ENCODE measurements around the gene BTG4. TPM values are rescaled to one million over a fixed set of nuclear protein-coding genes. Genes with fewer than 3 reads are reported as not detected.

BTG4 gene
- total RNA-seq, 1 donor from 2014 or later: not detected

DNA sequence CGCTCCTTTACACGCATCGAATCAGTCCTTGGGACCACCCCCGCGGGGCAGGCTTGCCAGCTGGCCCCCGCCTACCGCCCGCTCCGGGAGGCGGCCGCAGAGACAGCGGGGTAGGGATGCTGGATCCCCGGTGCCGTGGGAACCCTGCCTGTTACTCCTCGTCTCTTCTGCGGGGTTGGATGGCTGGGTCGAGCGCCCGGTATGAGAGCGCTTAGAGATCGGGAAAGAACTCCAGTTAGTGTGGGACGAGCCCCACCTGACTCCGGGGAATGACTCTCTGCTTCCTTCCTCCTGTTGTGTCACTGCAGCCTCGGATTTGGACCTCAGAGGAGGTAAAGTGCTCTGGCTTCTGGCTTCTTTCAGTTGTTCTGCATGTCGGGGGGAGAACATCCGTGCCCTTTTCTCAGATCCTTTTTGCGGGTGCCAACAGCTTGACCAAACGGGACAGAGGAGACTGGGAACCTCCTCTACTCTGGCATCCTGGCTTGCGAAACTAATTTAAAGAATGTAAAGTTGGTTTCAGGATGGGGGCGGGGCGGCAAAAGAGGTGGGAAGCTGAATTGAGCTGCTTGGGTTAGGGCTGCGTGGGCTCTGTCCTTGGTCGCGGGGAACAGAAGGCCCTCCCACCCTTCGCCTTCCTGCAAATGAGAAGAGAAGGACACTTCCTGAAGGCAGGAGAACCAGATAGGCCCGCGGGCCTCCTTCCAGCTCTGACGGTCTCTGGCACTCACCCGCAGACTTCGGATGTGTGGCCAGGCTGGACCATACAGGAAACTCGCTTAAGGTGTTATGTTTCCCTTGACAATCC, 29.3 kb upstream of the BTG4 start:
- H3K36me3 ChIP-seq: no peaks in the 10 kb centered on the region
- H3K27ac ChIP-seq: peak overlapping the region; percentile 62
- no peaks in the 10 kb centered on the region for H3K27me3 ChIP-seq
- intact Hi-C loops (cut with DNase I): no loop called here
- H3K9me3 ChIP-seq: no peaks in the 10 kb centered on the region
- peaks cover 27% of the 10 kb centered on the region for H3K4me1 ChIP-seq
- no peak for DNase-seq (ENCODE audit: extremely low spot score in 2 of 2)
- TF ChIP-seq POLR2A (IDR thresholded peaks at IDR 0.05): peak in 1 of 2 donors; percentile 25
- peak in 1 of 2 donors; percentile 68 for TF ChIP-seq POLR2AphosphoS5 (IDR thresholded peaks at IDR 0.05; ENCODE audit: insufficient read depth in 1 of 2, low read depth in 1 of 2)
- TF ChIP-seq, protein P1, sequence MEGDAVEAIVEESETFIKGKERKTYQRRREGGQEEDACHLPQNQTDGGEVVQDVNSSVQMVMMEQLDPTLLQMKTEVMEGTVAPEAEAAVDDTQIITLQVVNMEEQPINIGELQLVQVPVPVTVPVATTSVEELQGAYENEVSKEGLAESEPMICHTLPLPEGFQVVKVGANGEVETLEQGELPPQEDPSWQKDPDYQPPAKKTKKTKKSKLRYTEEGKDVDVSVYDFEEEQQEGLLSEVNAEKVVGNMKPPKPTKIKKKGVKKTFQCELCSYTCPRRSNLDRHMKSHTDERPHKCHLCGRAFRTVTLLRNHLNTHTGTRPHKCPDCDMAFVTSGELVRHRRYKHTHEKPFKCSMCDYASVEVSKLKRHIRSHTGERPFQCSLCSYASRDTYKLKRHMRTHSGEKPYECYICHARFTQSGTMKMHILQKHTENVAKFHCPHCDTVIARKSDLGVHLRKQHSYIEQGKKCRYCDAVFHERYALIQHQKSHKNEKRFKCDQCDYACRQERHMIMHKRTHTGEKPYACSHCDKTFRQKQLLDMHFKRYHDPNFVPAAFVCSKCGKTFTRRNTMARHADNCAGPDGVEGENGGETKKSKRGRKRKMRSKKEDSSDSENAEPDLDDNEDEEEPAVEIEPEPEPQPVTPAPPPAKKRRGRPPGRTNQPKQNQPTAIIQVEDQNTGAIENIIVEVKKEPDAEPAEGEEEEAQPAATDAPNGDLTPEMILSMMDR (IDR thresholded peaks at IDR 0.05): no peak
- peak overlapping the region; percentile 65 to 83 for H3K4me3 ChIP-seq

DNA sequence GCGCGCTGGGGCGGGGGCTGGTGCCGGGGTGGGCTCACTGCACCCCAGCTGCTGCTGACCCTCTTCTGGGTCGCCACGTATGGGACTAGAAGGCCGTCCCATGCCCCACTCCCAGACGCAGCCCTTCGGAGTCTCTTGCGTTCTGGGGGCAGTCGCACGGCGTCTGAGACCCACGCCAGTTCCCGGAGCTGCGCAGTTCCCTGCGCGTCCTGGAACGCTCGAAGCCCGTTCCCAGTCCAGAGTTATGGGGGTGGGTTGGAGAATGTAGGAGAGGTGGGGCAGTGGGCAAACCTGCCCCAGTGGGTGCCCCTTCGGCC, 28.7 kb upstream of the BTG4 start:
- H3K27me3 ChIP-seq: no peaks in the 10 kb centered on the region
- H3K27ac ChIP-seq: peak overlapping the region; percentile 62
- DNase-seq (ENCODE audit: extremely low spot score in 2 of 2): no peak

DNA sequence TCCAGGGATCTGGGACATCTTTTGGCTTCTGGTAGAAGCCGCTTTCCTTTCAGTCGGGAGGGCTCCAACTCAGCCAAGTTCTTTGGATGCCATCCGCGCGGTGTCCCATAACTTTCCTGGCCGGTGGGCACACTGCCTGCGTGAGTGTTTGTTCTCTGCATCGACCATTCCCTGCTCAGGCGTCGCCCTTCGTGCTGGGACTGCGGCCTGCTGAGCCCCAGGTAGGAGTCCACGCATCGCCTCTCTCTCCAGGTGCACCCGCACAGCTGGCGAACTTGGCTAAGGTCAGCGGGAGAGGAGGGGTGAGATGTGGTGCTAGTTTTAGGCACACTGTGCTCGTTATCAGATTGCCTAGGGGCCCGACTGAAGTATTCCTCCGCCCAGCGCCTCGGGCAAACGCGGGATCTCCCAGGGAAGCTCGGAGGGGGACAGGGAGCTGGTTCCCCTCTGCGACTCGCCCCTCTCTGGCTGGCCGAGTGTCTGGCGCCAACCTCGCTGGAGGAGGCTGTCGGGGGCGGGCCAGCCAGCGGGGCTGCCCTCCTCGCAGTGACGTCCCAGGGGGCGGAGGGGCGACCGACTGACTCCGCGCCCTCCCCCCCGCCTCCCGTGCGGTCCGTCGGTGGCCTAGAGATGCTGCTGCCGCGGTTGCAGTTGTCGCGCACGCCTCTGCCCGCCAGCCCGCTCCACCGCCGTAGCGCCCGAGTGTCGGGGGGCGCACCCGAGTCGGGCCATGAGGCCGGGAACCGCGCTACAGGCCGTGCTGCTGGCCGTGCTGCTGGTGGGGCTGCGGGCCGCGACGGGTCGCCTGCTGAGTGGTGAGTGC, 28.1 kb upstream of the BTG4 start, which contains the start of gene LAYN:
TSS of gene LAYN (plus strand) at position 607 of the 823 bp plus-strand sequence. CDS start at position 731, 124 bp downstream.
- TF ChIP-seq POLR2A (IDR thresholded peaks at IDR 0.05) (peak in 1 of 2 donors; percentile 18), POLR2AphosphoS5 (IDR thresholded peaks at IDR 0.05; ENCODE audit: insufficient read depth in 1 of 2, low read depth in 1 of 2) (peak in 1 of 2 donors; percentile 48)
- TF ChIP-seq, protein P1 (IDR thresholded peaks at IDR 0.05): no peak
- peak within 1 kb of the TSS; percentile 65 to 83 for H3K4me3 ChIP-seq
- H3K9me3 ChIP-seq: no peaks in the 10 kb centered on the region
- H3K36me3 ChIP-seq: no peaks in the 10 kb centered on the region
- peaks cover 27% of the 10 kb centered on the region for H3K4me1 ChIP-seq
- peak within 1 kb of the TSS; percentile 62 for H3K27ac ChIP-seq
- intact Hi-C loops (cut with DNase I): no loop called here
- no peak for DNase-seq (ENCODE audit: extremely low spot score in 2 of 2)
- no peaks in the 10 kb centered on the region for H3K27me3 ChIP-seq

More for the DNA sequence above, 28.7 kb upstream of the BTG4 start:
- H3K4me1 ChIP-seq: peaks cover 27% of the 10 kb centered on the region
- intact Hi-C loops (cut with DNase I): no loop called here
- no peaks in the 10 kb centered on the region for H3K9me3 ChIP-seq
- no peaks in the 10 kb centered on the region for H3K36me3 ChIP-seq
- H3K4me3 ChIP-seq: peak overlapping the region; percentile 65 to 83
- TF ChIP-seq POLR2A (IDR thresholded peaks at IDR 0.05) (no peak), POLR2AphosphoS5 (IDR thresholded peaks at IDR 0.05; ENCODE audit: insufficient read depth in 1 of 2, low read depth in 1 of 2) (no peak)
- TF ChIP-seq, protein P1 (IDR thresholded peaks at IDR 0.05): no peak

DNA sequence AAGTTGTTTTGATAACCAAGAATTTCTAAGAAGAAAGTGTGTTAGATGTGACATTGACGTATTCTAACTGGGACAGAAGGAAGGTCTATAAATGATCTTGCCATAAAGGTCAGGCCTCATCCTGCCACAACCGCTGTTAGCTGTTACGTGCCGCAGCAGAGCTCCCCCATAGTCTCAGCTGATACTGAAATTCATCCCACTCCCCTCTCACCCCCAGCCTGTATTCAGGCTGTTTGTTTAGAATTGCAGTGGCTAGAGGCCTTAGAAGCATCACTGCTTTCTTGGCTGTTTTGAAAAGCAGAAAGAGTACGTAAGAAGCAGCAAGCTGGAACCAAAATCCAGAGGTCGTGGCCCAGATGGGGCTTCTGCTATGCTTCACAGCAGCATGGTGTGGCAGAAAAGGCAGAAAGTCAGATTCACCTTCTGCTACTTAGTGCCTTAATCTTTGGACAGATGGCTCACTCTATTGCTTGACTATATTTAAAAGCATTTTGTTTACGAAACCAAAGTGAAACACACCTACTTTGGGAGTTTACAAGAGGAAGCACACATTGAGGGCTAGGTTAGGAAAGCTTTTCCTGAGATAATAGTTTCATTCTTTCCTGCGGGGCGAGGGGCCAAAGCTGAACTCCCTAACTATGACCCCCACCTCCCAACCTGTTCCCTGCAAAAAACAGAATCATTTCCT, 27.4 kb upstream of the BTG4 start:
- DNase-seq (ENCODE audit: extremely low spot score in 2 of 2): no peak
- intact Hi-C loops (cut with DNase I): no loop called here
- peak overlapping the region; percentile 65 to 83 for H3K4me3 ChIP-seq
- no peaks in the 10 kb centered on the region for H3K27me3 ChIP-seq
- no peaks in the 10 kb centered on the region for H3K9me3 ChIP-seq
- TF ChIP-seq POLR2A (IDR thresholded peaks at IDR 0.05) (no peak), POLR2AphosphoS5 (IDR thresholded peaks at IDR 0.05; ENCODE audit: insufficient read depth in 1 of 2, low read depth in 1 of 2) (no peak)
- TF ChIP-seq, protein P1 (IDR thresholded peaks at IDR 0.05): no peak
- H3K4me1 ChIP-seq: peaks cover 27% of the 10 kb centered on the region
- no peaks in the 10 kb centered on the region for H3K36me3 ChIP-seq
- H3K27ac ChIP-seq: peak overlapping the region; percentile 62

Measured in vagina (tissue), 2 donors.